Fibroblast of skin of back (primary cell): ENCODE results near the gene FIGLA. TPM values are rescaled to one million over a fixed set of nuclear protein-coding genes. Genes with fewer than 3 reads are reported as not detected.

Source experiments
- DNase-seq: peaks from one replicate; pipeline ENCODE4 v3.0.0-alpha.2; 2013
- polyA plus RNA-seq, 2 experiments: library from polyadenylated mRNA; unstranded; fragments of 120-200 nt; gene quantifications; one replicate each; pipeline ENCODE4 v1.2.1, GENCODE V29; 2013; ENCODE audit not compliant: insufficient read length in 2 of 2

Gene FIGLA, protein sequence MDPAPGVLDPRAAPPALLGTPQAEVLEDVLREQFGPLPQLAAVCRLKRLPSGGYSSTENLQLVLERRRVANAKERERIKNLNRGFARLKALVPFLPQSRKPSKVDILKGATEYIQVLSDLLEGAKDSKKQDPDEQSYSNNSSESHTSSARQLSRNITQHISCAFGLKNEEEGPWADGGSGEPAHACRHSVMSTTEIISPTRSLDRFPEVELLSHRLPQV
- polyA plus RNA-seq (2013, experiment 1 of 2; ENCODE audit: insufficient read length), result not detected
- not detected for polyA plus RNA-seq (2013, experiment 2 of 2; ENCODE audit: insufficient read length)

DNA sequence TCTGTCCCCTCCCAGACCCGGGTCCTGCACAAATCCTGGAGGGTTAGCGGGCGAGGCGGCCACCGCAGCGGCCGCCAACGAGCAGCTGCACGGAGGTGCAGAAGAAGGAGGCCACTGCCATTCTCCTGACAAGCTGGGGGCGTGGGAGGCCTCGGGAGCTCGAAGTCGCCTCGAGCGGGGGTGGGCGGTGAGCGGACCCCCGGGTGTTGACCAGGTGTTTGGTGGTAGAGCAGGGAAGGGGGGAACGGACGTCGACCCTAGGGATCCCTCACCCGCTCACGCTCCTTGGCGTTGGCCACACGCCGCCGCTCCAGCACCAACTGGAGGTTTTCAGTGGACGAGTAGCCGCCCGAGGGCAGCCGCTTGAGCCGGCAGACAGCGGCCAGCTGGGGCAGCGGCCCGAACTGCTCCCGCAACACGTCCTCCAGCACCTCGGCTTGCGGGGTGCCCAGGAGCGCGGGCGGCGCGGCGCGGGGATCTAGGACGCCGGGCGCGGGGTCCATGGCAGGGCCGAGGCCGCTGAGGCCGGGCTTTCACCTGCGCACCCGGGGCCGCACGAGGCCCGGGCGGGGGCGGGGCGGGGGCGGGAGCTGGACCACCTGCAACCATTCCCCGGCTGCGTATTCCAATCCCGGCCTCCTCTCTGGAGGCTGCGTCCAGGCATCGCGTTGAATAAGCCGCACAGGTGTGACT is at the start of gene FIGLA:
Gene FIGLA (minus strand): TSS at position 508 of the 693 bp plus-strand sequence. CDS start 5 bp downstream, at position 503.
- no peak for DNase-seq

DNA sequence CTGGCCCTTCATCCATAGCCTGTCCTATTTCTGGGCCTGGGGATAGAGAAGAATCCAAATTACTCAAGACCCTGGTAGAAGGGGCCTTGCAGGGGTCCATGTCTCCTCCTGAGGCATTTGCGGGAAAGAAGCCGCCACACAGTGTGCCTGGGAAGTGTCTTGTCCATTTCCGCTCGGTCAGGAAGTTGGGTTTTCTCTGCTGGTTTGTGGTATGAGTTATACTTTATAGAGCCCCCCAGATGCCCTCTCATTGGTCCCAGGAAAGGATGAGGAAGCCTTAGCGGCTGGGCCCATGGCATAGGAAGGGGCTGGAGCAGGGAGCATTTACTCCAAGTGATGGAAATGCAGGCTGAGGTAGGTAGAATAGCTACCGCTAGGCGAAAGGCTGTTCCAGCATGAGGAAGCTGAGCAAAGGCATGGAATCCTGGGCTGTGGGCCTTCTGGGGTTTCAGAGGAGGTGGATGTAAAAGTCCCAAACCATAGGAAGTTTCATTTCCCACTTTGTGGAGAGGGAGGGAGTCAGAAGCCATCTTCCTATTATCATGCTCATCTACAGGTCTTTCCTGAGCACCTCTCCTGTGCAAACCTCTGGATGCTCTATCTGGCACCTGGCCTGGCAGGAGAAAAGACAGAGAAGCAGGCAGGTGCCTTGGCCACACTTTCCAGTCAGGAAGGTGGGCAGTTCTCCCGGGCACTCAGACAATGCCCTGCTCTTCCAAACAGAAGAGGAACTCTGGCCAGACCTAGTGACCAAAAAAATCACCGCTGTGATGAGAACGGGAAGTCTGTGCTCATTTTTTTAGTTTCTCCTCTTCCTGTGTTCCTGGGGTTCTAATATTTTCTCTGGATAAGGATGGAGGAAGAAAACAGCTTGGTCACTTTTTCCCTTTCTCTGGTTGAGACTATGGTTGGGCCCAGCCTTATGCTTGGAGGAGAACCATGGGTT is 47.8 kb upstream of the FIGLA start:
- no peak for DNase-seq

DNA sequence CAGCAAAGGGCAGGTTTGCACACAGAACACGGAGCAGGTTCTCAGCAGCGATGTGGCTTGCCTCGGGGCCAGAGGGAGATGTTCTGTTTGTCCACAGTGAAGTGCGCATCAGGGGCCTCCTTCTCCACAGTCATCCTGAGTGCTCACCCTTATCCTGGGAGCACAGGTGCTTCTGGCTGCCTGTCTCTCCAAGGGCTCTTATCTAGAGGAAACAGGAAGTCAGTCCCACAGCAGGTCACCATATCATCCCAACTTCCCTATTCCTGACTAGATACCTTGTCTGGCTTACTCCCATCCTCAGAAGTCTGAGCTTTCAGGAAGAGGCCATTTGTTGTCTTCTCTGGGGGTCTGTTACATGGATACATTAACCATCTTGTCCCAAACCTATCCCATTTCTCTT is 45.2 kb upstream of the FIGLA start, which contains the start of gene CD207:
Gene CD207 (minus strand): TSS at position 174 of the 400 bp plus-strand sequence. CDS start 40 bp downstream, at position 134.
- no peak for DNase-seq

DNA sequence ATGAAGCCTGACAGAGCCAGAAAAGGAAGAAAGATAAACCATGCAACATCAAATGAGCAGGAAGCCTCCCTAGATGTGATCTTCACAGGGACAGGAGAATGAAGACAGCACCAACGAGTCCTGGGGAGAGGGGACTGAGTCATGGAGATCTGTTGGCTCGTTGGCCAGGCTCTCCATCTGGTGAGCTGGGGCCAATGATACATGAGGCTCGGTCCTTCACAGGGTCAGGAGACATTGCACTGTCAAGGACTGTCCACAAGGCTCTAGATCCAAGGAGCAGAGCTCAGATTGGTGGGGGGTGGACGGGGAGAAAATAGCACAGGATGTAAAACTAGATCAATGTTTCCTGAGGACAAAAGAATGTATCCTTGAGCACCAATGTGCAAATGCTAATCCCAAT is 44.4 kb upstream of the FIGLA start:
- no peak for DNase-seq

DNA sequence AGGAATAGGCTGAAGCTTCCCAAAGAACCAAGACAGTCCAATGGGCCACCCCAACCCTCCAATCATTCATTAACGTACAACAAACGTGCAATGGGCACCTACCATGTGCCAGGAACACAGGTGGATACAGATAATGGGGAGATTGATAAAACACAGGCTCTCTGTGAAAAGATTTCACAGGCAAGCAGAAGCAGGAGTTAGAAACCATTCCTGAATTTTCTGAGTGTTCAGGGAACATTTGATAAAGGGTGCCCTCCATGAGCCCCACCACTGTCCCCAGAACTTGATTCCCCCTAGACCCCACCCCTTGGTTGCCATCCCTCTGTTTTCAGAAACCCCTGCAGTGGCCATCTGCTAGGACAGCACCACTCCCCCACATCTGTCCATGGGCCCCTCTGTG is 43.7 kb upstream of the FIGLA start:
- no peak for DNase-seq

DNA sequence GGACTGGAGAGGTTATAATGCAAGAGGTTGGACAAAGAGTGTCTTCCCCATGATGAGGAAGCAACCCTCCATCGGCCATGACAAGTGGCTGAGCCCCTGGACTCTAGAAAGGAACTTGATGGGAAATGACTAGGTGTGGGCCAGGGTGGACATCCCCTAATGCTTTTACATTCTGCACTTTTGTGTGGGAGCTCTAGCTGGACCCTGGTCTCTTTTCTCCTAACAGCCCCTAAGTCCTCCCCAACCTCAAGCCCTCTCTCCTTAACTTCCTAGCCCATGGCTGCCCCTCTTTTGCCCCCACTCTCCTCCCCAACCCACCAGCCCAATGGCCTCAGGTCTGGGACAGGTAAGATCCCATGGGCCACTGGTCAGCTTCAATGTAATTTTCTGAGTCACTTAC is 42.8 kb upstream of the FIGLA start:
- no peak for DNase-seq

DNA sequence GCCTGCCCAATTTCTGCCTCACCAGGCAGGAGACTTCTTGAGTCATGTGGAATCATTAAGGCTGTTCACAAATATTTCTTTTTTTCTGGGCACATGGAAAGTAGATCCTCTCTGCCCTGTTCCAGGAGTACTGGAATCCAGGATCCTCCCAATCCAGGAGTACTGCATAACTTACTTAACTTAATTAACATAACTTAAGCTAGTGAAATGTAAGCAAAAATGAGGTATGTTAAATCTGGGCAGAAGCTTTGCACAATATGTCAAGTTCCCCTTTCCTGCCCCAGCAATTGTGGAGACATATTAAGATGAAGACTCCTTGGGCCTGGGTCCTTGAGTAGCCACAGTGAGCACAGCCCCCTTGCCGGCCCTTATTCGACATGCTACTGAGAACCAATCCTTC is 41.9 kb upstream of the FIGLA start:
- no peak for DNase-seq

DNA sequence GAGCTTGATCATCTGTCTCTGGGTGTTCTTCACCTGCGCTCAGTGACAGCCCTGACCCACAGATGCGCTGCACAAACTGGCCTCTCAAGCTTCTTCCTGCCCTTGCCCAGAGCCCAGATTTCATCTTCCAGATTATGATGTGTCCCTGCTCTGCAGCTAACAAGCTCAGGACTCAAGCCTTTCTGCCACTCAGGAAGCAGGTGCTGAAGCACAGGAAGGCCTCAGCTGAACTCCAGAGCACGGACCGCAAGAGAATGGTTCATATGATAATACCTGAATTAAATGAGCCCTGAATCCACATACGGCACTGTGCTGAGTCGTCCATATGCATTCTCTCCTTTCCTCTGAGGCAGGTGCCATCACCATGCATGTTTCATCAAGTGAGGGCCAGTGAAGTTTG is 41.4 kb upstream of the FIGLA start:
- no peak for DNase-seq

DNA sequence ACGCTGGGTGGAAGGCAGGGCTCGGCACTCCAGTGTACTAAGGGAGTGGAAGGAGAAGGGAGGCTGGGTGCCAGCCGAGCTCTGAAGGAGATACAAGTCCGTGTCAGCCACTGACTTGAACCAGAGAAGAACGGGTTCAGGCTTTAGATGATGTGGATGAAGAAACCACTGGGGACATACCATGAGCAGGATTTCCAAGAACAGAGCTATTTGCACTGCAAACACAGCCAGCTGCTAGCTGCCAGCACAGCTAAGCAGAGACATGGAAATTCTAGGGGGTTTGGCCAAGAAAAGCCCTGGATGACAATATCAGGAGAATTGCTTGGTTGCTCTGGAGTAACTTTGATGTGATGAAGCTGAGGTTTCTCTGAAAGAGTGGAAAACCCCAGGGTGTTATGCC is 39.9 kb upstream of the FIGLA start:
- DNase-seq, result no peak

DNA sequence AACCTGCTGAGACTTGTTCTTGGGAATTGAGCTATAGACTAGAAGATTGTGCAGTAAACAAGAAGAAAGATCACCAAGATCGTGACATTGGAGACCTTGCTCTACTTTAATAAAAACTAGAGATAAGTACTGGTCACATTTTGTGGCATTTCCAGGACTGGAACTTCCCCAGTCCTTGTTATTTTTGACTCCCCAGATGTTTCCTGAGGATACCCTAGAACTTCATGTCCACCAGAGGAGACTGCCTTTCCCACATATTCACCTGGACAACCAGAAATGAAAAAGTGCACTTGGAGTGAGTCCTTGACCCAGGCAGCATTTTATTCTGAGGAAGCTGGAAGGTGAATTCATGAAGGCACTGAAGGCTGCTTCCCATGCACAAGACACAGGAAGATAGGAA is 39.5 kb upstream of the FIGLA start:
- no peak for DNase-seq

DNA sequence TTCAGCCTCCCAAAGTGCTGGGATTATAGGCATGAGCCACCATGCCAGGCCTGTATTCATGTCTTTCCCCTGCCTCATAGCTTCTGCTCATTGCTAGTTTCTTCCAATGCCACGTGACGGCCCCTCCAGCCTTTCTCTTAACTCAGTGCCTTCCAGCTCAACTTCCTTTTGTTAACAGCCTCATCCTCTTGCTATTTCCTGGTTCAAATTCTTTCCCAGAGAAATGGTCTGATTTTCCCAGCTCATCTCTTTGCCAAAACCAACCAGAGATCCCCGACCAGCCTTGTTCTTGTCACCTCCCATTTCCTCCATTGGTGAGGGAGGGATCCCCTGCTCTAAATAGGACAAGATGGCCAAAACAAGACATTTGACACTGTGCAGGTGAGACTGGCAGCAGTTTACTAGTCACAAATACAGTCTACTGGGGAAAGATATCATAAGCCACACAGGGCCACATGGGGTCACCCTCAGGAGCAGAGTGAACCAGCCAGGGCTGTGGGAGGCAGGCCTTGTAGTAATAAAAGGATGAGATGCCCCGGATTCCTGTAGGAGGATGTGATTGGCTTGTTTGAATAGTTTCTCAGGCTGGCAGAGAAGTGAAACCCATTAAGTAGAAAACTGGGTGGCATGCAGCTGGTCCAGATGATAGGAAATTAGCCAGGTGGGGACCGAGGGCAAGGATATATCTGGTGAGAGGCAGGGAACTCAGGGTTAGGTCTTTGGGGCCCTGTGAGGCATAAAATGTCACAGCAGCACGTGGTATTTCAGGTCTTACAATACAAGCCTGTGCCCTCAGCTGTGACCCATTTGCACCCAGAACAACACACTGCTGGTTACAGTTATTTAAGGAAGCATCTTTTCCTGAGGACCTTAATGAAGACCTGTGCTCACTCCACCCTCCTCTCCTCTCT is 38.7 kb upstream of the FIGLA start:
- DNase-seq, result peak; percentile 61

DNA sequence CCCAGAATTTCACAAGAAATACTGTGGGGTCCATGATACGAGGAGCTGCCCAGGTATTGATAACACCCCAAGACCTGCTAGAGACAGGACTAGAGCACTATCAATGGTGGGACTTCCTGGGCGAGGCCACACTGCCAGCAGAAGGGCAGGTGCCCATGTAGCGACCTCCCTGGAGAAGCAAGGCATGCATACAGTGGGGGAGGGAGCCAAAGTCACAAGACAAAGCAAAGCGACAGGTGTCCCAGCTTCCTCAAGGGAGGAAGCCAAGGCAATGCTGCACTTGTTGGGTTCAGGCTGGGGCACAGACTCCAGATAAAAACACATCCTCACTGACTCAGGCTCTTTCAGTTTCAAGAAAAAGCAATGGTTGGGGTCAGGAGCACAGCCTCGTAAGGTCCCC is 37.7 kb upstream of the FIGLA start:
- no peak for DNase-seq

DNA sequence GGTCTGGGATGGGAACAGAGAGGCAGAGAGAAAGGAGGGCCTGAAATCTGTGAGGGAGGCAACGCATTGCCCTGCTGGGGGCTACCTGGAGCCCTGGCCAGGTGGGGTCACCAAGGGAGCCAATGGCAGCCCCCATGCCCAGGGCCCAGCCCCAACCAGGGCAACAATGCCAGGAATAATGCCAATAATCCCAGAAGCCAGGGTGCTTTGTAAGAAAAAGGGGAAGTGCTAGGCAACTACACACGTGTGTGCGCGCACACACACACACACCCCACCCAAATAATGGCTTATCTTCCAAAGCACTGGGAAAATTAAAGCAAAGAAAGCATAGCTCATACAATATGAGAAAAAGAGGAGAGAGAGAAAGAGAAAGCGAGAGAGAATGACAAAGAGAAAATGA is 36.9 kb upstream of the FIGLA start:
- DNase-seq, result no peak

DNA sequence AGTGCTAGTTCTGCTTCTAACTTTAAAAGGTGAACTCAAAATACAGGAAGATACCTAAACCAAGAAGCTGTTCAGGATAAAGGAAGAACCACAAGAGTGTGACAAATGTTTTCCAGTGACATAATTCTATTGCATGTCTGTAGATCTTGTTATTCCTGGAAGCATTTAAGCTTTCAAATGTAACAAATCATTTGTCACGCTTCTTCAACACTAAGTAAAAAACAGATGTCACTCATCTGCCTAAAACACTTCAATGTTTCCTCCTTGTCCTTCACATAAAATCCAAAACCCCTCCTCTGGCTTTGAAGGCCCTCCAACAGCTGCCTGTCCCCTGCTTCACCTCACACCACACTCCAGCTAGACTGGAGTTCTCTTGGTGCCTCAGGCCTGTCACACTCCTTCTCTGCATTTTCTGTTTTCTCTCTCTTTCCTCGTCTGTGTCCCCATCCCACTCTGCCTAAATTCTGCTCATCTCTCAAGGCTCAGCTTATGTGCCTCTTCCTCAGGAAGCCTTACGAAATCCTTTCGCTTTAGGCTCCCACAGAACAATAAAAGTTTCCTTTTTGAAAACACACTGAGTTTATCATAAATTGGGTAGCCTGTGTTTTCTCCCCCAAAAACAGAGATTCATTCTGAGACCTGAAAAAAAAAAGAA is 36.4 kb upstream of the FIGLA start:
- DNase-seq, result no peak

DNA sequence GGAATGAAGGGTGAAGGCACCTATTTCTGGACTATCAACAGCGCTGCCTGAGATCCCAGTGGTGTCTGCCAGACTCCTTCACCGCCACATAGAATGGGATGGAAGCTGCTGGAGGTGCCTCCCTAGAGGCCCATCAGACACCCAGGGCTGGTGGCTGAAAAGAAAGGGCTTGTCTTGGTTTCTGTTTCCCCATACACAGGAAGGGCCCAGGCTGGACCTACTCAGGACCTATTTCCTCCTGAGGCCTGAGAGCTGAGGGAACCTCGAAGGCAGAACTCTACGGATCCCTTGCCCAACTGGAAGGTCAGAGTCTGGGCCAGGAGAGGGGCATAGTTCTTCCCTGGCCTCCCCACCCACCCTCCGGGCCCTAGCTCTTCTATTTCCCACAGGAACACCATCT is 32.8 kb upstream of the FIGLA start:
- DNase-seq, result no peak

DNA sequence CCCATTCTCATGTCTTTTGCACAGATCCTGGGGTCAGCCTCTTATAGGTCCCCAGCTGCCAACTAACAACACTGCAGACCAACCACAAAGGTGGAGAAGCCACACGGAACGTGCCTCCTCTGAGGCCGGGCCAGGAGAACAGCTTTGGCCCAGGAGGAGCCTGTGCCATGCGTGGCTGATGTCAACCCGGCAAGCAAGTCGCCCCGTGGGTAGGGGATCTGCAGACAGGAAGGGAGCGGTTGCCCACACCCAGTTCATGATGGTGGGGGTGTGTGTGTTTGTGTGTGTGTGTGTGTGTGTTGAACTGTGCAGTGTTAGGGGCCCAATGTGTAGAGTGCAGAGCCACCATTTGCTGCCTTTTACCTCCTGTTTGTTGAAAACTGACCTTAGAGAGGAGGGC is 32.4 kb upstream of the FIGLA start:
- DNase-seq, result no peak

DNA sequence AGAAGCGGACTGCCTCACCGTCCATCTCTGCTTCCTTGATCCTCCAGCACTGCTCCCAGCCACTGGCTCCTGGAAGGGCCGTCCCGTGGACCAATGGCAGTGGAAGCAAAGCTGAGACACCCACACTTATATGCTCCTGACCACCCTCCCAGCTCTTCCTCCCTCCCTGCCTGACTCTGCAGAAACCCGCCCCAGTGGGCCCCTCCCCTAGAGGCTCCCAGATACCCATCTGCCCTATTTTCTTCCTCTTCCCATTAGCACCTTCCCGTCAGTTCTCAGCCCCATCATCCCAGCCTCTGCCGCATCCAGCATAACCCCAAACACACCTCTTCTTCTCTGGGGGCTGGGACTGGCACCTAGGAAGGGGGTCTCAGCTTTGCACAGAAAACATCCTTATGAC is 30.1 kb upstream of the FIGLA start, which contains the start of gene CLEC4F:
Gene CLEC4F (minus strand): TSS at position 101 of the 400 bp plus-strand sequence. CDS start 76 bp downstream, at position 25.
- no peak for DNase-seq

DNA sequence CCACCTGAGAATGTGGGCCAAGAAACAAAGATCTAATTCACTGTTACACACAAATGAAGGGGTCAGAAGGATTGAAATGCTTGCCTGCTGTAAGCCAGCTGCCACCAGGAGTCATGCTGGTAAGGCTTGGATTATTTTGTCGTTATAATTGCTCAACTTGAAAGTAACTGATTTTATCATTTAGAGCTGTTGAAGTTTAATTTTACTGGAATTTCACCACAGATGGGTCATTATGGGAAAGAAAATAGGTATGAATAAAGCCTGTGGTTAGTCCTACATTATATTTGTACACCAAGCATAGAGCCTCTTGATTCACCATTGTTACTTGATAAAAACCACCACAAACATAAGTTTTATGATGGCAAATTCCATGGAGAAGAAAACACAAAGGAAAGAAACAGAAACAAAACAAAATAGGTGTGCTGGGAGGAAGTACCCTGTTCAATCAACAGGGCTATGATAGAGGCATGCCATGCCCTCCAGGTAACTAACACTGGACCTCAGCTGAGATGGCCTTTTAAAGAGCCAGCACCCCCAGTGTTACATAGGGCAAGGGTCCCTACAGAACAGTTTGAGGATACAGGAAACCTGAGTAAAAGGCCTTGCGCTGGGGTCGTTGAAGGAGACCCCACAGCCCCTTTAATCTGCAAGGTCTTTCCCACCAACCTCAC is 27.0 kb upstream of the FIGLA start:
- no peak for DNase-seq

DNA sequence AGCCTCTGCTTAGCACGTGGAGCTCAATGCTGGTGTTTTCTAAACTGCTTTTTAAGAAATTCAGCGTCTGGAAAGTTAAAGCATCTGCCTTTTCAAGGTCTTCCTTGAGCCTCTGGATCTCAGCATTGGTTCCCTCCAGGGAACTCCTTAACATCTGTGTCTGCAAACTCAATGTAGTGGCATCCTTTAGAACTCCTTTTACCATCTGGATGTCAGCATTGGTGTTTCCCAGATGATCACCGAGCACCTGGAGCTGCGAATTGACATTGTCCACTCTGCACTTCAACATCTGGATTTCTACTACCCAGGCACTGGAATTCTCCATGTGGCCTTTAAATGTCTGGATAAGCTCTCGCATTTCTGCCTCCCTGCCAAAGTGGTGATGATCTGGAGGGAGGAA is 26.3 kb upstream of the FIGLA start:
- no peak for DNase-seq
